Raji (cell line): Measurements from ENCODE around the gene ASH1L.

Source experiments
- POLR2A ChIP-seq: IDR thresholded peaks from 2 replicates; pipeline ENCODE4 v1.6.1; 2011; ENCODE audit warnings: low read depth, low read length, control low read depth; ENCODE audit not compliant: insufficient read depth

ASH1L gene

DNA sequence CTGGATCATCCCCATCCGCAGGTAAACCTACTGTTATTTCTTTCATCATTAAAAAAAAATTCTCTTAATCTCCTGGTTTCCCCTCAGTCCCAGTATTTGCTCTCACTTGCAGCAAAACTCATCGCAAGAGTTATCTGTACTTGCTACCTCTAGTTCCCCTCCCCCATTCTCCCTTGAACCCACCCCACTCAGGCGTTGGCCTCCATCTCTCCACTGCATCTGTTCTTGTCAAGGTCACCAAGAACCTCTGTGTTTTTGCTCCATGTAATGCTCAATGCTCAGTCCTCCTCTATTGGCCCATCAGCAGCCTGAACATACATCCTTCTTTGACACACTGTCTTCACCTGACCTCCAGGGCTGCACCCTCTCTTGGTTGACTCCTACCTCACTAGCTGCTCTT is 265.9 kb downstream of the ASH1L start:
- no peak for TF ChIP-seq POLR2A

DNA sequence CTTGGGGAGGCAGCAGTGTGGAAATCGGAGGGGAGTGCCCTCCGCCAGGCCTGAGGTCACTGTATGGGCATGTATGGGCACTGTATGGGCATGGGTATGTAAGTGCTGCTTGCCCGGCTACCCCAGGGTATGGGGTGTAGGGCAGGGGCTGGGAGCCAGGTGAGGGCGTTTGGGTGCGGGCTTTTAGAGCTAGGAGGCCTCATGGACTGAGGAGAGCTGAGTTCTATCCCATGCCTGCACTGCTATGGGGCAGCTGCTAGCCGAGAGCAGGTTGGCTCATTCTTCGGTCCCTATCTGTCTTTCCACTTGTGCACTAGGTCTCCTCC is 266.7 kb downstream of the ASH1L start:
- TF ChIP-seq POLR2A: no peak

DNA sequence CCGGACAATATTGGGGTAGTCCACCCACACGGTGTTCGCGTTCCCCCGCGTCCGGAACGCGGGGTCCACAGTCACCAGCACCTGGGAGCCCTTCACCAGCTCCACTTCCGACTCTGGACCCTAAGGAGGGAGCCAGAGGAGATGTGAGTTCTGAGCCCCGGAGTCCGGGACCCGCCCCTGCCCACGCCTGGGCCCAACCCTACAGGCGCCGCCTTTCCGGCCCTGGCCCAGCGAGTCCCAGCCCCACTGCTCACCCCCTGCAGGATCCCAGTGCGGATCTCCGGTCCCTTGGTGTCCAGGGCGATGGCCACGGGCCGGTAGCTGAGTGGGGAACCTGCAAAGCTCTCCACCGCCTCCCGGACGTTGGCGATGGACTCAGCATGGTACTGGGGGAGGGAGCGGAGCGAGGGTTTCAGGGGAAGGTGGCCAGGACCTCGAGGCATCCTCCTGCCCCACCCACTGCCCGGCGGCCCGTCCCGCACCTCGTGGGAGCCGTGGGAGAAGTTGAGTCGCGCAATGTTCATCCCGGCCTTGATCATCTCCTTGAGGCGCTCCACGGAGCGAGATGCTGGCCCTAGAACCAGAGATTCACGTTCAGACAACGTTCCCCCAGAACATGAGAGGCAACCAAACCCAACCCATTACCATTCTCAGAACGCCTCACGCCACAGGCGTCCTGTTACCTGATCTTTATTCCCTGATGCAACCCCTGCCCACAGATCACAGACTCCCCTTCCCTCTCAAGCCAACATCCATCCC is 267.2 kb downstream of the ASH1L start:
- TF ChIP-seq POLR2A: no peak

DNA sequence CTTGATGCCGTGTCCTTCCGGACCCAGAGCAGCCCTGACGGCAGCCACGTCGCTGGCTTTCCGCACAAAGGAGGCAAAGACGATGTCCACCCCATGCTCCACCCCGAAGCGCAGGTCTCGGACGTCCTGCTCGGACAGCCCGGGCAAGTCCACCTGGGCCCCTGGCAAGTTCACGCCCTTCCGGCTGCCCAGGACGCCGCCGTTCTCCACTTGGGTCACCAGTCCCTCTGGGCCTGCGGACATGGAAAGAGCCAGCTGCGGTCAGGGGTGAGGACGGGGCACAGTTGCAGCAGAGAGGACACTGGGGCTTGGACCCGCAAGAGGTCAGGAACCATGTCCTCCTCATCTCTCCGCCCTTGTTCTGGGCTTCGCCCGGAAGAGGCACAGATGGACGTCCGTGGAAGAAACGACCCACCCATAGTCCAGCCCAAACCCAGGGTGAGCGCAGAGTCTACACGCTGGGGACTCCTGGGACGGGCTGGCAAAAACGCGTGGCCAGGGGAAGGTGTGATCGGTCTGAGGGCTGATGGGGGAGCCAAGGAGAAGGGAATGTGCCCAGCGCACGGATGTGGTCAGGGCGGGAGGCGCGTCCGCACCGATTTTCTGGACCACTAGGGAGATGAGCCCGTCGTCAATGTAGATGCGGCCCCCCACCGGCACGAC is 268.0 kb downstream of the ASH1L start:
- no peak for TF ChIP-seq POLR2A

DNA sequence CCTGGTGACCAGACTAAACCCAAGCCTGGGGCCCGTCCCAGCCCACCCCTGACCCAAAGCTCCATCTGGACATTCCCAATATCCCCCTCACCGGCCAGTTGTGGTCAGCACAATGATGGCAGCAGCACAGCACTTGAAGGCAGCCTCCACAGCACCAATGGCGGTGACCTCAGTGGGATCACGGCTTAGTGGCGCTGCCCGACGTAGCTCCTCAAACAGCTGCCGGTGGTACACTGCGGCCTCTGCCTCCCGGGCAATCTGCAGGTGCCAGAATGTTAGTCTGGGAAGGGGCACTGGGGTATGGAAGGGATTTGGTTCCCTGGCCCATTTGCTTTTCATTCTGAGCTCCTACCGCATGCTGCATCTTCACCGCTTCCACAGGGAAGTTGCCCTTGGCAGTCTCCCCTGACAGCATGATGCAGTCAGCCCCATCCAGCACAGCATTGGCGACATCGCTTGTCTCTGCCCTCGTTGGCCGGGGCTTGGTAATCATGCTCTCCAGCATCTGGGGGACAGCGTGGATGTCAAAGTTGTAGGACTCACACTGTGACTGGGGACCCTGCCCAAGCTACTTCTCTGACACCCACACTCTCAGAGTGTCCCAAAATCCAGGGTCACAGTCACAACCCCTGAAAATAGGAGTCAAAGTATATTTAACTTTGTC is 269.4 kb downstream of the ASH1L start:
- no peak for TF ChIP-seq POLR2A

DNA sequence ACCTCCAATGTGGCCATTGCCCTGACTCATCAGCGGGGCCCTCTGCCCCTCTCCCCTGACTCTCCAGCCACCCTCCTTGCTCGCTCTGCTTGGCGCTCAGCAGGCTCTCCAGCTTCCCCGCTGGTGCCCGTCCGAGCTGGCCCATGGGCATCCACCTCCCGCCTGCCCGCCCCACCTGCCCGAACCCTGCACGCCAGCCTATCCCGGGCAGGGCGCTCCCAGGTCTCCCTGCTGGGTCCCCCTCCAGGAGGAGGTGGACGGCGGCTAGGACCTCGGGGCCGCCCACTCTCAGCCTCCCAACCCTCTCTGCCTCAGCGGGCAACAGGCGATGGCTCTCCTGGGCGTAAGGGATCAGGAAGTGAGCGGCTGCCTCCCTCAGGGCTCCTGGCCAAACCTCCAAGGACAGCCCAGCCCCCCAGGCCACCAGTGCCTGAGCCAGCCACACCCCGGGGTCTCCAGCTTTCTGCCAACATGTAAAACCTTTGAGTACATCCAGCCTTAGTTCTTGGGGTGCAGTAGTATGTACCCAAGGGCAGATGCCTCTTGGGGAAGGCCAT is 274.5 kb downstream of the ASH1L start:
- no peak for TF ChIP-seq POLR2A

DNA sequence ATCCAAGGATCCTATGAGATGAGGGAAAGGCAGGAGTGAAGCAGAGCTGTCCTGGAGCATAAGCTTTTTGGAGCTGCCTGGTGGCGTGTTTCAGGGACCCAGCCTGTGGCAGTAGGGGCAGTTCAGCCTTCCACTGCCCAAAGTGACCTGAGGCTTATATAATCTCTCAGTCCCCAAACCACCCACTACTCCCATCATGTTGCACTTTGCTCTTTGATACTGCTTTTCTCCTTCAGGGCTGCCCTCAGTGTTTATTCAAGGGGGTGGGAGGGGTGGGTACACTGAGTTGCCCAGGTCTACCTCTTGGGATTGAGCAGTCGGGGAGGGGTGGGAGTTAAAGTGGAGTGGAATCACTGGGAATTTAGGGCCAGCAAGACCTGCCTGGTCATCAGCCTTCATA is 276.1 kb downstream of the ASH1L start:
- no peak for TF ChIP-seq POLR2A

DNA sequence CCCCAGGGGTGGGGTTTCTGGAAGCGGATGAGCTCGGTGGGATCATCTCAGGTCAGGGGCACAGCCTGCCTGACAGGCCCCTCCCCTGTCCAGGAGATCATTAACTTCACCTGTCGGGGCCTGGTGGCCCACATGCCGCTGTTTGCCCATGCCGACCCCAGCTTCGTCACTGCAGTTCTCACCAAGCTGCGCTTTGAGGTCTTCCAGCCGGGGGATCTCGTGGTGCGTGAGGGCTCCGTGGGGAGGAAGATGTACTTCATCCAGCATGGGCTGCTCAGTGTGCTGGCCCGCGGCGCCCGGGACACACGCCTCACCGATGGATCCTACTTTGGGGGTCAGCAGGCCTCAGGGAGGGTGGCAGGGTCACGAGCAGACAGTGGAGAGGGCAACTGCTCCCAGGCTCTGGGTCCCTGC is 277.0 kb downstream of the ASH1L start:
- no peak for TF ChIP-seq POLR2A
